ENCODE data around the gene MTREX. TPM values are rescaled to one million over a fixed set of nuclear protein-coding genes. Genes with fewer than 3 reads are reported as not detected.

Gene MTREX
- total and polyA plus RNA-seq, 2 donors (not counting 1 experiment from before 2014, with no cell fraction given) = 7.9 to 94.0 TPM

DNA sequence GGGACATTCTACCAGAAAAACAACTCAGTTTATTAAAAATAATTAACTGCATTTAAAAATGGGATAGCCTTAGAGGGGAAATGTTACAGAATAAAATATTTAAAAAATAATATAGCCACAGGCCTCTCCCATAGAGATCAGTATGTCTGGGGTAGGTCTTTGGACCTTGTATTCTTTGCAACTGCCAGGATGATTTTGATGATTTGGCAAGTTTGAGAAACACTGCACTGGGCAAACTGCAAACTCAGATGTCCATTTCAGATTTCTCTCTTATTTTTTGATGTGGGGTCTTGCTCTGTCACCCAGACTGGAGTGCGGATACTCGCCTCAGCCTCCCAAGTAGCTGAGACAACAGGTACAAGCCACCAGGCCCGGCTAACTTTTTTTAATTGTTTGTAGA, 49.5 kb upstream of the MTREX start:
- Histone ChIP-seq H3K27ac (ENCODE audit: low read length in 2 of 2) (no peak overlapping the region), H3K4me3 (ENCODE audit: control extremely low read depth in 1 of 5, extremely low read depth in 1 of 5, insufficient read depth in 1 of 5, low read depth in 2 of 5, low read length in 4 of 5) (no peak overlapping the region), H3K4me1 (ENCODE audit: control insufficient read depth in 2 of 2, insufficient read depth in 2 of 2, low read length in 2 of 2) (no peaks in the 10 kb centered on the region), H3K4me2 (replicated peaks; ENCODE audit: low read depth, low read length, poor library complexity, severe bottlenecking) (no peak overlapping the region), H3K36me3 (replicated peaks in 1 of 2; ENCODE audit: control extremely low read depth in 1 of 2, control insufficient read depth in 1 of 2, extremely low read depth in 1 of 2, insufficient read depth in 2 of 2, low read length in 1 of 2) (peaks cover 0 to 65% of the 10 kb centered on the region in 2 experiments), H3K27me3 (replicated peaks in 1 of 4; ENCODE audit: control extremely low read depth in 1 of 4, control insufficient read depth in 3 of 4, insufficient read depth in 4 of 4, low read length in 3 of 4) (no peaks in the 10 kb centered on the region), H3K79me2 (ENCODE audit: control insufficient read depth, insufficient read depth, low read length) (no peaks in the 10 kb centered on the region), H3K9me3 (ENCODE audit: control extremely low read depth in 1 of 3, control insufficient read depth in 2 of 3, insufficient read depth in 1 of 3, low read length in 2 of 3) (no peaks in the 10 kb centered on the region), H3K9ac (ENCODE audit: low read length) (no peak overlapping the region), H2AFZ (ENCODE audit: insufficient read depth, low read depth, low read length, poor library complexity, severe bottlenecking) (no peak overlapping the region), H4K20me1 (ENCODE audit: control insufficient read depth, insufficient read depth, low read length, poor library complexity, severe bottlenecking) (no peaks in the 10 kb centered on the region)
- H3K4me3 Mint-ChIP-seq = no peak overlapping the region
- H3K9me3 Mint-ChIP-seq (ENCODE audit: insufficient read depth) = no peaks in the 10 kb centered on the region
- ChIA-PET POLR2A (no interaction called here), CTCF (no interaction called here)
- H3K27ac Mint-ChIP-seq = no peak overlapping the region
- no peak for DNase-seq
- WGBS (ENCODE audit: insufficient coverage) = 100% methylated on average over 2 of the region's 3 CpGs
- no peak for TF ChIP-seq EZH2 (IDR thresholded peaks at IDR 0.05; ENCODE audit: borderline replicate concordance, insufficient read depth, low read depth, low read length, poor library complexity, severe bottlenecking)
- TF ChIP-seq, protein P1, sequence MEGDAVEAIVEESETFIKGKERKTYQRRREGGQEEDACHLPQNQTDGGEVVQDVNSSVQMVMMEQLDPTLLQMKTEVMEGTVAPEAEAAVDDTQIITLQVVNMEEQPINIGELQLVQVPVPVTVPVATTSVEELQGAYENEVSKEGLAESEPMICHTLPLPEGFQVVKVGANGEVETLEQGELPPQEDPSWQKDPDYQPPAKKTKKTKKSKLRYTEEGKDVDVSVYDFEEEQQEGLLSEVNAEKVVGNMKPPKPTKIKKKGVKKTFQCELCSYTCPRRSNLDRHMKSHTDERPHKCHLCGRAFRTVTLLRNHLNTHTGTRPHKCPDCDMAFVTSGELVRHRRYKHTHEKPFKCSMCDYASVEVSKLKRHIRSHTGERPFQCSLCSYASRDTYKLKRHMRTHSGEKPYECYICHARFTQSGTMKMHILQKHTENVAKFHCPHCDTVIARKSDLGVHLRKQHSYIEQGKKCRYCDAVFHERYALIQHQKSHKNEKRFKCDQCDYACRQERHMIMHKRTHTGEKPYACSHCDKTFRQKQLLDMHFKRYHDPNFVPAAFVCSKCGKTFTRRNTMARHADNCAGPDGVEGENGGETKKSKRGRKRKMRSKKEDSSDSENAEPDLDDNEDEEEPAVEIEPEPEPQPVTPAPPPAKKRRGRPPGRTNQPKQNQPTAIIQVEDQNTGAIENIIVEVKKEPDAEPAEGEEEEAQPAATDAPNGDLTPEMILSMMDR (IDR thresholded peaks at IDR 0.05) = no peak
- no peak for ATAC-seq (ENCODE audit: low read depth)
- no peaks in the 10 kb centered on the region for H3K4me1 Mint-ChIP-seq
- H3K27me3 Mint-ChIP-seq = no peaks in the 10 kb centered on the region
- intact Hi-C loops (cut with micrococcal nuclease) = no loop called here

DNA sequence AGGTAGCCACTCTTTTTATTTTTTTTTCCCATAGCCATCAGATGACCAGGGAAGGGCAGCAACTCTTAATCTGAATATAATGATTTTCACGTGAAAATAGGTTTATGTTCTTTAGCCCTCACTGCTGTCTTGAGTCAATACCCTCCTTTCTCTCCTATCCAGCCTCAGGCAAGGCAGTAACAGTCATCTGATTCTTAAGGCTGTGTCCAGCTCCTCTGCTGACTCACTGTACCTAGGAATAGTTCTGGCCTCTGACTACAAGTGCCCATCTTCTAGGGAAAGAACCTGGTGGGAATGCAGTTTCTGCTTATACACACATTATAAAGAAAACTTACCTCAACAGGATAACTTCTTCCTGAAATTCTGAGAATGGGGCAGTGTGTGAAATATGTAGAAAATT, 31.0 kb upstream of the MTREX start:
- POLR2A ChIA-PET = no interaction called here
- DNase-seq (no peak), ATAC-seq (ENCODE audit: low read depth) (no peak)
- no peak overlapping the region for H3K9ac ChIP-seq (ENCODE audit: low read length)
- no peak overlapping the region for H2AFZ ChIP-seq (ENCODE audit: insufficient read depth, low read depth, low read length, poor library complexity, severe bottlenecking)
- CTCF ChIA-PET = no interaction called here
- no peak overlapping the region for H3K27ac ChIP-seq (ENCODE audit: low read length in 2 of 2)
- no peaks in the 10 kb centered on the region for H3K27me3 ChIP-seq (replicated peaks in 1 of 4; ENCODE audit: control extremely low read depth in 1 of 4, control insufficient read depth in 3 of 4, insufficient read depth in 4 of 4, low read length in 3 of 4)
- Mint-ChIP-seq H3K4me1 (no peaks in the 10 kb centered on the region), H3K27me3 (no peaks in the 10 kb centered on the region), H3K27ac (no peak overlapping the region), H3K9me3 (ENCODE audit: insufficient read depth) (no peaks in the 10 kb centered on the region), H3K4me3 (no peak overlapping the region)
- WGBS (ENCODE audit: insufficient coverage) = no CpG with 5 or more reads among the region's 1 CpG
- peaks cover 10 to 61% of the 10 kb centered on the region in 2 experiments for H3K36me3 ChIP-seq (replicated peaks in 1 of 2; ENCODE audit: control extremely low read depth in 1 of 2, control insufficient read depth in 1 of 2, extremely low read depth in 1 of 2, insufficient read depth in 2 of 2, low read length in 1 of 2)
- no peaks in the 10 kb centered on the region for H3K9me3 ChIP-seq (ENCODE audit: control extremely low read depth in 1 of 3, control insufficient read depth in 2 of 3, insufficient read depth in 1 of 3, low read length in 2 of 3)
- no peaks in the 10 kb centered on the region for H3K79me2 ChIP-seq (ENCODE audit: control insufficient read depth, insufficient read depth, low read length)
- no peaks in the 10 kb centered on the region for H4K20me1 ChIP-seq (ENCODE audit: control insufficient read depth, insufficient read depth, low read length, poor library complexity, severe bottlenecking)
- no peak for TF ChIP-seq EZH2 (IDR thresholded peaks at IDR 0.05; ENCODE audit: borderline replicate concordance, insufficient read depth, low read depth, low read length, poor library complexity, severe bottlenecking)
- TF ChIP-seq, protein P1 (IDR thresholded peaks at IDR 0.05) = no peak
- no peak overlapping the region for H3K4me2 ChIP-seq (replicated peaks; ENCODE audit: low read depth, low read length, poor library complexity, severe bottlenecking)
- intact Hi-C loops (cut with micrococcal nuclease) = no loop called here
- H3K4me3 ChIP-seq (ENCODE audit: control extremely low read depth in 1 of 5, extremely low read depth in 1 of 5, insufficient read depth in 1 of 5, low read depth in 2 of 5, low read length in 4 of 5) = no peak overlapping the region
- no peaks in the 10 kb centered on the region for H3K4me1 ChIP-seq (ENCODE audit: control insufficient read depth in 2 of 2, insufficient read depth in 2 of 2, low read length in 2 of 2)

All from B cell (primary cell).